ENCODE data around the gene GSTCD. TPM values are rescaled to one million over a fixed set of nuclear protein-coding genes. Genes with fewer than 3 reads are reported as not detected.
"Not testable (repeated sequence)": the region's sequence is repeated elsewhere in the genome, so short reads cannot be mapped to it uniquely, and the experiment has no call there.

The GSTCD gene
- total RNA-seq, 1 experiment from 2014 or later: 17.9 TPM

DNA sequence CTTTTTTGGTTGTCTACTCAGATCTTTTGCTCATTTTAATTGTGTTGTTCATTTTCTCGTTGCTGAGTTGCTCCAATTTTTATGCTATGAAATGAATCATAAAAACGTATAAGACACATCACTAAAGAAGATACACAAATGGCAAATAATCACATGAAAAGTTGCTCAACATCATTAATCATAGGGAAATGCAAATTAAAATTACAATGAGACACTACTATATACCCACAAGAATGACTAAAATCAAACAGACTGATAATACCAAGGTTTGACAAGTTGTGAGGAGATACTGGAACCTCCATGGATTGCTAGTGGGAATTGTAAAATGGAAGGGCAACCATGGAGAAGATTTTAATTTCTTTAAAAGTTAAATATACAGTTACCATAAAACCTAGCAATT is 17.0 kb downstream of the GSTCD start:
- Mint-ChIP-seq H3K4me1 (no peaks in the 10 kb centered on the region), H3K27ac (no peak overlapping the region; a peak in 1 of 7 replicates), H3K27me3 (ENCODE audit: low read depth) (no peaks in the 10 kb centered on the region), H3K36me3 (ENCODE audit: insufficient read depth in 1 of 3, low read depth in 3 of 3) (peaks cover 35 to 54% (median 35%) of the 10 kb centered on the region in 3 experiments), H3K4me3 (no peak overlapping the region), H3K9me3 (peaks cover 18% of the 10 kb centered on the region in 2 experiments)
- no peak overlapping the region for H2AFZ ChIP-seq (ENCODE audit: low read length)
- H2BK12ac ChIP-seq (ENCODE audit: insufficient read length, low read depth, low read length): no peak overlapping the region
- H3K9me3 ChIP-seq (ENCODE audit: control insufficient read depth, low read depth, low read length): no peaks in the 10 kb centered on the region
- no peak overlapping the region for H3K9ac ChIP-seq (ENCODE audit: extremely low read depth, insufficient read length, low read length)
- H3T11ph ChIP-seq (ENCODE audit: low read length): no peak overlapping the region
- no peak overlapping the region for H3K23ac ChIP-seq (ENCODE audit: insufficient read length, low read depth, low read length)
- no peak overlapping the region for H4K5ac ChIP-seq (ENCODE audit: insufficient read length, low read depth, low read length)
- no peak overlapping the region for H2BK5ac ChIP-seq (ENCODE audit: insufficient read length, low read length)
- H3K27me3 ChIP-seq (ENCODE audit: insufficient read depth, low read length): no peaks in the 10 kb centered on the region
- no peak overlapping the region for H3K4ac ChIP-seq (ENCODE audit: low read depth, low read length)
- no peaks in the 10 kb centered on the region for H3K79me1 ChIP-seq (ENCODE audit: insufficient read depth, low read depth, low read length, poor library complexity, severe bottlenecking)
- H4K8ac ChIP-seq (replicated peaks; ENCODE audit: insufficient read length, low read depth, low read length): no peak overlapping the region
- no peak overlapping the region for H3K27ac ChIP-seq (ENCODE audit: insufficient read length, low read depth, low read length)
- no peak for TF ChIP-seq CTCF (conservative IDR thresholded peaks at IDR 0.05)
- no peak for DNase-seq
- H3K79me2 ChIP-seq (ENCODE audit: insufficient read depth, low read length): no peaks in the 10 kb centered on the region
- H3K4me1 ChIP-seq (ENCODE audit: insufficient read depth, low read length): no peaks in the 10 kb centered on the region
- no peak overlapping the region for H2BK20ac ChIP-seq (ENCODE audit: low read depth, low read length, poor library complexity, severe bottlenecking)
- H3K23me2 ChIP-seq (ENCODE audit: insufficient read length, low read depth, low read length, poor library complexity, severe bottlenecking): no peaks in the 10 kb centered on the region
- no peak overlapping the region for H3K14ac ChIP-seq (ENCODE audit: insufficient read depth, low read length)
- H3K4me2 ChIP-seq (ENCODE audit: insufficient read depth, insufficient read length, low read length): no peak overlapping the region
- no peak overlapping the region for H2BK120ac ChIP-seq (ENCODE audit: low read depth, low read length, poor library complexity, severe bottlenecking)
- no peak overlapping the region for H2AK5ac ChIP-seq (ENCODE audit: insufficient read length, low read length)
- H4K20me1 ChIP-seq (ENCODE audit: control insufficient read depth, insufficient read depth, insufficient read length): no peaks in the 10 kb centered on the region
- H3K56ac ChIP-seq (ENCODE audit: insufficient read length, low read depth, low read length): no peak overlapping the region
- no peak overlapping the region for H2BK15ac ChIP-seq (ENCODE audit: low read depth, low read length)
- H4K91ac ChIP-seq (ENCODE audit: insufficient read length, low read depth, low read length): no peak overlapping the region
- H3K18ac ChIP-seq (ENCODE audit: insufficient read length, low read depth, low read length): no peak overlapping the region
- WGBS (ENCODE audit: extremely low coverage, insufficient read length, low lambda C conversion rate): no CpG with 5 or more reads among the region's 2 CpGs

- not testable (repeated sequence) for H3K27me3 Mint-ChIP-seq (ENCODE audit: low read depth); H3K27ac ChIP-seq (ENCODE audit: insufficient read length, low read depth, low read length); H3K9ac ChIP-seq (ENCODE audit: extremely low read depth, insufficient read length, low read length); H3K4me2 ChIP-seq (ENCODE audit: insufficient read depth, insufficient read length, low read length); H3K4me3 Mint-ChIP-seq; H3K9me3 ChIP-seq (ENCODE audit: control insufficient read depth, low read depth, low read length); H3K56ac ChIP-seq (ENCODE audit: insufficient read length, low read depth, low read length); H3K27me3 ChIP-seq (ENCODE audit: insufficient read depth, low read length); H3K14ac ChIP-seq (ENCODE audit: insufficient read depth, low read length); H2BK120ac ChIP-seq (ENCODE audit: low read depth, low read length, poor library complexity, severe bottlenecking); H2BK15ac ChIP-seq (ENCODE audit: low read depth, low read length); H2BK5ac ChIP-seq (ENCODE audit: insufficient read length, low read length); H3K4me1 Mint-ChIP-seq; H3K79me2 ChIP-seq (ENCODE audit: insufficient read depth, low read length); DNase-seq; H2AFZ ChIP-seq (ENCODE audit: low read length); H3K23ac ChIP-seq (ENCODE audit: insufficient read length, low read depth, low read length); H4K20me1 ChIP-seq (ENCODE audit: control insufficient read depth, insufficient read depth, insufficient read length); H3T11ph ChIP-seq (ENCODE audit: low read length); H4K8ac ChIP-seq (replicated peaks; ENCODE audit: insufficient read length, low read depth, low read length); H4K91ac ChIP-seq (ENCODE audit: insufficient read length, low read depth, low read length); H3K4me1 ChIP-seq (ENCODE audit: insufficient read depth, low read length); H3K27ac Mint-ChIP-seq; H4K5ac ChIP-seq (ENCODE audit: insufficient read length, low read depth, low read length); H2AK5ac ChIP-seq (ENCODE audit: insufficient read length, low read length); H3K23me2 ChIP-seq (ENCODE audit: insufficient read length, low read depth, low read length, poor library complexity, severe bottlenecking); H3K18ac ChIP-seq (ENCODE audit: insufficient read length, low read depth, low read length); H2BK20ac ChIP-seq (ENCODE audit: low read depth, low read length, poor library complexity, severe bottlenecking); H3K4ac ChIP-seq (ENCODE audit: low read depth, low read length); H3K79me1 ChIP-seq (ENCODE audit: insufficient read depth, low read depth, low read length, poor library complexity, severe bottlenecking); H2BK12ac ChIP-seq (ENCODE audit: insufficient read length, low read depth, low read length)
- peaks cover 44 to 48% of the 10 kb centered on the region in 2 experiments for H3K9me3 Mint-ChIP-seq
- WGBS (ENCODE audit: extremely low coverage, insufficient read length, low lambda C conversion rate): no CpG with 5 or more reads among the region's 4 CpGs
- H3K36me3 Mint-ChIP-seq (ENCODE audit: insufficient read depth in 1 of 3, low read depth in 3 of 3): peaks cover 68 to 84% (median 73%) of the 10 kb centered on the region in 3 experiments
Observed at GRCh38 chr4:105729895-105730294, 21.3 kb downstream of the GSTCD start.
